HepG2 (cell line): ENCODE results near the gene FNDC3B. TPM values are rescaled to one million over a fixed set of nuclear protein-coding genes. Genes with fewer than 3 reads are reported as not detected.

Experiments used
- ATF4 ChIP-seq, 2 experiments: fragments of 450-650 bp in 1 of 2; sonication (generic) in 1 of 2; formaldehyde crosslinking; IDR thresholded peaks; 2 replicates each; pipeline versions ENCODE4 v1.5.0 to v1.8.0; 2020 to 2022; ENCODE audit warnings: mild to moderate bottlenecking in 1 of 2, missing genetic modification reagents in 1 of 2
- CBX5 ChIP-seq: sonication (generic); formaldehyde crosslinking; IDR thresholded peaks from 2 replicates; pipeline ENCODE4 v1.4.0; 2020; ENCODE audit warnings: missing genetic modification reagents, borderline replicate concordance
- ELF3 ChIP-seq: IDR thresholded peaks from 2 replicates; pipeline ENCODE4 v1.6.1; 2016; ENCODE audit warnings: missing genetic modification reagents, missing compliant biosample characterization
- ETV5 ChIP-seq: IDR thresholded peaks from 2 replicates; pipeline ENCODE4 v1.6.1; 2018; ENCODE audit warnings: missing biosample characterization, missing genetic modification reagents, inconsistent platforms, borderline replicate concordance
- MEIS2 ChIP-seq: sonication (generic); formaldehyde crosslinking; IDR thresholded peaks from 2 replicates; pipeline ENCODE4 v1.9.0; 2021; ENCODE audit warnings: mild to moderate bottlenecking, missing genetic modification reagents
- RARA ChIP-seq: IDR thresholded peaks from 2 replicates; pipeline ENCODE4 v1.6.1; 2016; ENCODE audit warnings: missing genetic modification reagents, missing compliant biosample characterization
- SP5 ChIP-seq: IDR thresholded peaks from 2 replicates; pipeline ENCODE4 v1.6.1; 2016; ENCODE audit warnings: low read depth, borderline replicate concordance
- STAG1 ChIP-seq: sonication (generic); formaldehyde crosslinking; IDR thresholded peaks from 2 replicates; pipeline ENCODE4 v1.4.0; 2020; ENCODE audit warnings: missing genetic modification reagents
- TRAFD1 ChIP-seq: sonication (generic); formaldehyde crosslinking; IDR thresholded peaks from 2 replicates; pipeline ENCODE4 v1.5.1; 2020; ENCODE audit warnings: missing genetic modification reagents, mild to moderate bottlenecking, borderline replicate concordance
- TRIM24 ChIP-seq: sonication (generic); formaldehyde crosslinking; IDR thresholded peaks from 2 replicates; pipeline ENCODE4 v1.8.0; 2022; ENCODE audit warnings: mild to moderate bottlenecking, missing genetic modification reagents
- ZNF740 ChIP-seq: sonication (generic); formaldehyde crosslinking; IDR thresholded peaks from 2 replicates; pipeline ENCODE4 v1.4.0; 2020; ENCODE audit warnings: missing genetic modification reagents
- polyA plus RNA-seq, 8 experiments: library from polyadenylated mRNA; depleted of rRNA in 3 of 8; stranded (reverse) in 7 of 8; unstranded in 1 of 8; fragments of >200 nt; fragmentation: Illumina TruSeq in 4 of 8; extraction: Trizol in 4 of 8; gene quantifications; 2 replicates each; pipeline versions ENCODE4 v1.2.1 to v1.2.3, GENCODE V29; 2011 to 2016; ENCODE audit warnings: low read depth in 4 of 8, missing spikeins in 1 of 8, mixed read lengths in 1 of 8; ENCODE audit not compliant: insufficient read depth in 1 of 8
- total RNA-seq, 5 experiments: library from RNA; depleted of rRNA; stranded (reverse); fragments of >200 nt; fragmentation: Illumina TruSeq; extraction: Trizol; gene quantifications; 2 replicates each; pipeline ENCODE4 v1.2.3, GENCODE V29; 2016; ENCODE audit warnings: low read depth in 1 of 5
- TF ChIP-seq, protein P1 (sequence below): sonication (generic); formaldehyde crosslinking; IDR thresholded peaks from 2 replicates; pipeline ENCODE4 v1.8.0; 2022; ENCODE audit warnings: mild to moderate bottlenecking, missing genetic modification reagents, borderline replicate concordance

The FNDC3B gene
- total and polyA plus RNA-seq, 2 of the 13 experiments (the other 11 are each of a cell fraction or from before 2014, with no cell fraction given) = 74.8 to 103 TPM

GRCh38 chr3:171991166-171991565 lies 48.2 kb upstream of the FNDC3B start (continued):
- TF ChIP-seq ATF4 (CRISPR knock-in tag; IDR thresholded peaks at IDR 0.05) (0 out of 4 replicates have a peak, but pooled peaks of 1 of the 2 experiments have one; percentile 25), TRIM24 (CRISPR knock-in tag) (no peak), RARA (CRISPR knock-in tag) (peak; percentile 47), STAG1 (CRISPR knock-in tag) (0 out of 2 replicates have a peak, but pooled peaks have one; percentile 17), ZNF740 (CRISPR knock-in tag) (no peak), CBX5 (no peak), ELF3 (CRISPR knock-in tag) (0 out of 2 replicates have a peak, but pooled peaks have one; percentile 34), SP5 (peak; percentile 11; the same call in 1 of the 2 replicates), ETV5 (CRISPR knock-in tag) (peak; percentile 48; the same call in 1 of the 2 replicates), MEIS2 (CRISPR knock-in tag) (0 out of 2 replicates have a peak, but pooled peaks have one; percentile 41), TRAFD1 (CRISPR knock-in tag) (no peak)
- TF ChIP-seq, protein P1, sequence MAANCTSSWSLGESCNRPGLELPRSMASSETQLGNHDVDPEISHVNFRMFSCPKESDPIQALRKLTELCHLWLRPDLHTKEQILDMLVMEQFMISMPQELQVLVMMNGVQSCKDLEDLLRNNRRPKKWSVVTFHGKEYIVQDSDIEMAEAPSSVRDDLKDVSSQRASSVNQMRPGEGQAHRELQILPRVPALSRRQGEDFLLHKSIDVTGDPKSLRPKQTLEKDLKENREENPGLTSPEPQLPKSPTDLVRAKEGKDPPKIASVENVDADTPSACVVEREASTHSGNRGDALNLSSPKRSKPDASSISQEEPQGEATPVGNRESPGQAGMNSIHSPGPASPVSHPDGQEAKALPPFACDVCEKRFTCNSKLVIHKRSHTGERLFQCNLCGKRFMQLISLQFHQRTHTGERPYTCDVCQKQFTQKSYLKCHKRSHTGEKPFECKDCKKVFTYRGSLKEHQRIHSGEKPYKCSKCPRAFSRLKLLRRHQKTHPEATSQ (CRISPR knock-in tag) = peak; percentile 82; the same call in 1 of the 2 replicates
